H9 (cell line): ENCODE measurements around the gene FAF1. TPM values are rescaled to one million over a fixed set of nuclear protein-coding genes. Genes with fewer than 3 reads are reported as not detected.

ENCODE experiments used
- DNase-seq: peaks from one replicate; pipeline ENCODE4 v3.0.0-alpha.2; 2017
- H2AFZ ChIP-seq: one replicate; pipeline ENCODE4 v1.6.1; 2013; ENCODE audit warnings: mild to moderate bottlenecking, low read length, control low read depth, moderate library complexity
- H2AK5ac ChIP-seq: 2 replicates; pipeline ENCODE4 v1.6.1; 2013; ENCODE audit warnings: low read length, control low read depth, mixed read lengths; ENCODE audit not compliant: insufficient read length
- H2BK120ac ChIP-seq: one replicate; pipeline ENCODE4 v1.6.1; 2013; ENCODE audit warnings: low read depth, mild to moderate bottlenecking, low read length, control low read depth, inconsistent platforms; ENCODE audit not compliant: poor library complexity, severe bottlenecking
- H2BK12ac ChIP-seq: 2 replicates; pipeline ENCODE4 v1.6.1; 2013; ENCODE audit warnings: low read length, control low read depth, mixed read lengths, low read depth; ENCODE audit not compliant: insufficient read length
- H2BK15ac ChIP-seq: 2 replicates; pipeline ENCODE4 v1.6.1; 2013; ENCODE audit warnings: low read depth, low read length, control low read depth
- H2BK20ac ChIP-seq: one replicate; pipeline ENCODE4 v1.6.1; 2013; ENCODE audit warnings: low read depth, mild to moderate bottlenecking, low read length, control low read depth, inconsistent platforms; ENCODE audit not compliant: poor library complexity, severe bottlenecking
- H2BK5ac ChIP-seq: 2 replicates; pipeline ENCODE4 v1.6.1; 2013; ENCODE audit warnings: low read length, control low read depth, mixed read lengths; ENCODE audit not compliant: insufficient read length
- H3K14ac ChIP-seq: 2 replicates; pipeline ENCODE4 v1.6.1; 2013; ENCODE audit warnings: low read length, control low read depth; ENCODE audit not compliant: insufficient read depth
- H3K18ac ChIP-seq: 2 replicates; pipeline ENCODE4 v1.6.1; 2013; ENCODE audit warnings: low read depth, mild to moderate bottlenecking, mixed read lengths, low read length, control low read depth; ENCODE audit not compliant: insufficient read length
- H3K23ac ChIP-seq: 2 replicates; pipeline ENCODE4 v1.6.1; 2013; ENCODE audit warnings: low read length, control low read depth, mixed read lengths, low read depth; ENCODE audit not compliant: insufficient read length
- H3K23me2 ChIP-seq: 2 replicates; pipeline ENCODE4 v1.6.1; 2013; ENCODE audit warnings: low read depth, mild to moderate bottlenecking, mixed read lengths, low read length, control low read depth; ENCODE audit not compliant: insufficient read length, poor library complexity, severe bottlenecking
- H3K27ac ChIP-seq: 2 replicates; pipeline ENCODE4 v1.5.1; 2013; ENCODE audit warnings: low read length, control low read depth, mixed read lengths, low read depth; ENCODE audit not compliant: insufficient read length
- H3K27me3 ChIP-seq: 2 replicates; pipeline ENCODE4 v1.6.1; 2013; ENCODE audit warnings: low read length, control low read depth, inconsistent platforms; ENCODE audit not compliant: insufficient read depth
- H3K4ac ChIP-seq: 2 replicates; pipeline ENCODE4 v1.6.1; 2013; ENCODE audit warnings: low read depth, mild to moderate bottlenecking, control low read depth, inconsistent platforms, low read length, moderate library complexity
- H3K4me1 ChIP-seq: 2 replicates; pipeline ENCODE4 v1.6.1; 2013; ENCODE audit warnings: low read length, control low read depth, inconsistent platforms; ENCODE audit not compliant: insufficient read depth
- H3K4me2 ChIP-seq: 2 replicates; pipeline ENCODE4 v1.6.1; 2013; ENCODE audit warnings: low read length, control low read depth, mixed read lengths; ENCODE audit not compliant: insufficient read length, insufficient read depth
- H3K56ac ChIP-seq: 2 replicates; pipeline ENCODE4 v1.6.1; 2013; ENCODE audit warnings: low read depth, mild to moderate bottlenecking, mixed read lengths, low read length, control low read depth; ENCODE audit not compliant: insufficient read length
- H3K79me1 ChIP-seq: 2 replicates; pipeline ENCODE4 v1.6.1; 2013; ENCODE audit warnings: low read depth, mild to moderate bottlenecking, moderate library complexity, low read length, control low read depth, inconsistent platforms; ENCODE audit not compliant: insufficient read depth, poor library complexity, severe bottlenecking
- H3K79me2 ChIP-seq: 2 replicates; pipeline ENCODE4 v1.6.1; 2013; ENCODE audit warnings: low read length, control low read depth, inconsistent platforms; ENCODE audit not compliant: insufficient read depth
- H3K9ac ChIP-seq: 2 replicates; pipeline ENCODE4 v1.6.1; 2013; ENCODE audit warnings: low read length, control low read depth, mixed read lengths; ENCODE audit not compliant: insufficient read length; ENCODE audit errors: extremely low read depth
- H3K9me3 ChIP-seq: one replicate; pipeline ENCODE4 v1.6.1; 2013; ENCODE audit warnings: low read depth, low read length, inconsistent platforms; ENCODE audit not compliant: control insufficient read depth
- H3T11ph ChIP-seq: one replicate; pipeline ENCODE4 v1.6.1; 2013; ENCODE audit warnings: mild to moderate bottlenecking, low read length, control low read depth, inconsistent platforms
- H4K20me1 ChIP-seq: one replicate; pipeline ENCODE4 v1.6.1; 2013; ENCODE audit not compliant: control insufficient read depth, insufficient read length, insufficient read depth
- H4K5ac ChIP-seq: 2 replicates; pipeline ENCODE4 v1.6.1; 2013; ENCODE audit warnings: low read depth, mild to moderate bottlenecking, mixed read lengths, low read length, control low read depth; ENCODE audit not compliant: insufficient read length
- H4K8ac ChIP-seq: replicated peaks from 2 replicates; pipeline ENCODE4 v1.6.1; 2013; ENCODE audit warnings: low read length, control low read depth, mixed read lengths, low read depth; ENCODE audit not compliant: insufficient read length
- H4K91ac ChIP-seq: 2 replicates; pipeline ENCODE4 v1.6.1; 2013; ENCODE audit warnings: low read depth, mild to moderate bottlenecking, moderate library complexity, mixed read lengths, low read length, control low read depth; ENCODE audit not compliant: insufficient read length
- H3K27ac Mint-ChIP-seq, 3 experiments: 2 replicates in 2 of 3; 3 replicates in 1 of 3; pipeline ENCODE4 v1.8.0; 2020 to 2021; ENCODE audit warnings: mixed read lengths in 3 of 3, mild to moderate bottlenecking in 1 of 3, moderate library complexity in 1 of 3
- H3K27me3 Mint-ChIP-seq: 2 replicates; pipeline ENCODE4 v1.8.0; 2021; ENCODE audit warnings: low read depth, mild to moderate bottlenecking, moderate library complexity, mixed read lengths
- H3K36me3 Mint-ChIP-seq, 3 experiments: 2 replicates in 2 of 3; 3 replicates in 1 of 3; pipeline ENCODE4 v1.8.0; 2020 to 2021; ENCODE audit warnings: low read depth in 3 of 3, mixed read lengths in 3 of 3; ENCODE audit not compliant: insufficient read depth in 1 of 3
- H3K4me1 Mint-ChIP-seq, 2 experiments: 2 replicates each; pipeline ENCODE4 v1.8.0; 2020; ENCODE audit warnings: mixed read lengths in 2 of 2
- H3K4me3 Mint-ChIP-seq, 2 experiments: 2 replicates in 1 of 2; 3 replicates in 1 of 2; pipeline ENCODE4 v1.8.0; 2020 to 2021; ENCODE audit warnings: mild to moderate bottlenecking in 2 of 2, mixed read lengths in 2 of 2, moderate library complexity in 1 of 2
- H3K9me3 Mint-ChIP-seq, 2 experiments: 2 replicates in 1 of 2; 3 replicates in 1 of 2; pipeline ENCODE4 v1.8.0; 2020; ENCODE audit warnings: mild to moderate bottlenecking in 2 of 2, mixed read lengths in 2 of 2, moderate library complexity in 1 of 2
- CTCF ChIP-seq: fragments of 200-600 bp; sonication (generic); conservative IDR thresholded peaks from 3 replicates; pipeline ENCODE4 v1.8.0; 2021; ENCODE audit warnings: antibody characterized with exemption, mild to moderate bottlenecking
- total RNA-seq: library from RNA; stranded (reverse); gene quantifications from 2 replicates; pipeline ENCODE4 v1.2.1, GENCODE V29; 2021

The FAF1 gene
- total RNA-seq, 1 experiment from 2014 or later: 60.8 TPM

- Histone ChIP-seq H3K9me3 (no peaks in the 10 kb centered on the region), H3K79me2 (no peaks in the 10 kb centered on the region), H2BK120ac (no peak overlapping the region), H3K4me2 (no peak overlapping the region), H3K23ac (no peak overlapping the region), H3K4ac (no peak overlapping the region), H4K5ac (no peak overlapping the region), H3K27ac (no peak overlapping the region), H3K23me2 (no peaks in the 10 kb centered on the region), H3K4me1 (no peaks in the 10 kb centered on the region), H3K14ac (no peak overlapping the region), H2BK15ac (no peak overlapping the region), H3K56ac (no peak overlapping the region), H3K18ac (no peak overlapping the region), H2BK5ac (no peak overlapping the region), H4K20me1 (no peaks in the 10 kb centered on the region), H3K27me3 (no peaks in the 10 kb centered on the region), H3T11ph (no peak overlapping the region), H2BK20ac (no peak overlapping the region), H2AK5ac (no peak overlapping the region), H3K9ac (no peak overlapping the region), H2BK12ac (no peak overlapping the region), H4K8ac (no peak overlapping the region), H2AFZ (no peak overlapping the region), H3K79me1 (no peaks in the 10 kb centered on the region), H4K91ac (no peak overlapping the region)
- Mint-ChIP-seq H3K4me1 (no peaks in the 10 kb centered on the region), H3K27me3 (no peaks in the 10 kb centered on the region), H3K9me3 (peaks cover 11 to 28% of the 10 kb centered on the region in 2 experiments; a peak in 4 of 5 replicates), H3K4me3 (no peak overlapping the region), H3K27ac (no peak overlapping the region), H3K36me3 (peaks cover 21 to 51% (median 22%) of the 10 kb centered on the region in 3 experiments)
- no peak for DNase-seq
- no peak for TF ChIP-seq CTCF
These were observed 129.4 kb downstream of the FAF1 start for GRCh38 chr1:50830621-50831020.
